A549 treated with dexamethasone at 1 μM for 4 hours (cell line): Measurements from ENCODE around the gene ZNF611. TPM values are rescaled to one million over a fixed set of nuclear protein-coding genes. Genes with fewer than 3 reads are reported as not detected.

Experiments used
- total RNA-seq: library from RNA; stranded (reverse); fragments of 200-300 nt; extraction: Qiagen RNA extraction; gene quantifications from 5 replicates; pipeline ENCODE4 v1.2.3, GENCODE V29; 2022

ZNF611 gene
- 2.2 to 3.2 TPM (median 2.3 TPM) in 5 replicates for total RNA-seq

DNA sequence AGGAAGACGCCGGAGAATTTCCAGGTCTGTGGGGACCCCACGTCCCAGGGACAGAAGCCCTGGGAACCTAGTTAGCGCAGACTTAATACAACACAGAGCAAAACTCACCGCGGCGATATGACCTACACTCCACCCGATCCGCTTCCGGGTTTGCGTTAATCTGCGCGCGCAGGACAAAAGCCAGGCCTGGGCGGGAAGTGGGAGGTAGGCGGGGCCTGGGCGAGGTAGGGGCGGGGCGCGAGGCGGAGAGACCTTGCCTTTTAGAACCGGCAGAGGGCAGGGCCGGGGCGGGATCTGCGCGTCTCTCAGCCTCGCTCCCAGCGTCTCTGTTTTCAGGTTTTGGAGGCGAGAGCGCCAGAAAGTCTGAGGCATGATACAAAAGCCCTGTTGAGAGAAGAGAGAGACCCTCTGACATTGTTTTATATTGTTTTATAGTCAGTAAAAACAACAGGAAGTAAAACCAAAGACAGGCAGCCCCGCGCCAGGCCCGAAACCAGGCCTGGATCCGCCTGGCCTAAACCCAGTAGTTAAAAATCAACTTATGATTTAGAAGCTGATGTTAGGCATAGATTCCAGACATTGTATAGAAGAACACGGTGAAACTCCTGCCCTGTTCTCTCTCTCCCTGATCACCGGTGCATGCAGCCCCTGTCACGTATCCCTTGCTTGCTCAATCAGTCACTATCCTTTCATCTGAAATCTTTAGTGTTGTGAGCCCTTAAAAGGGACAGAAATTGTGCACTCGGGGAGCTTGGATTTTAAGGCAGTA, at the start of gene ZNF611:
Gene ZNF611, minus strand, starts transcription at position 152 of the 769 bp plus-strand sequence. CDS start 19,150 bp downstream, outside the sequence.

Other genes starting within 250 kb of the ZNF611 start
- 0.06 to 0.26 TPM (median 0.16 TPM) in 5 replicates for gene ZNF808, start 207.4 kb downstream of the ZNF611 start, total RNA-seq
- gene ZNF701, start 164.8 kb downstream of the ZNF611 start, total RNA-seq: 0.11 to 0.28 TPM (median 0.15 TPM) in 5 replicates
- gene ZNF83, start 96.7 kb downstream of the ZNF611 start, total RNA-seq: 0.08 to 0.11 TPM (median 0.08 TPM) in 4 of 5 replicates, not detected in the other
- gene ZNF600, start 51.7 kb upstream of the ZNF611 start, total RNA-seq: 0.09 to 0.59 TPM (median 0.18 TPM) in 5 replicates
- gene ZNF28, start 86.6 kb upstream of the ZNF611 start, total RNA-seq: 0.53 to 1.5 TPM (median 0.70 TPM) in 5 replicates
- gene ZNF468, start 122.6 kb upstream of the ZNF611 start, total RNA-seq: 0.35 to 0.60 TPM (median 0.53 TPM) in 5 replicates
- 0.17 TPM in 1 of 5 replicates, not detected in the others for gene ZNF320, start 162.6 kb upstream of the ZNF611 start, total RNA-seq
- not detected in 5 replicates for gene ZNF888, start 188.4 kb upstream of the ZNF611 start, total RNA-seq
- gene ZNF816, start 227.8 kb upstream of the ZNF611 start, total RNA-seq: 0.05 to 0.12 TPM (median 0.05 TPM) in 4 of 5 replicates, not detected in the other